Stimulated activated naive B cell treated with anti-CD40 and anti-IgM and Interleukin-4, amounts not matched to agents 10 μg/mL and 1 μg/mL and 100 μg/mL, for 72 hours (primary cell): ENCODE measurements around the gene FHAD1.

Source experiments
- ATAC-seq, 2 donors: fragments of 150-1000 bp; cut with Tn5 transposase; replicated peaks; 2 replicates each; pipeline ENCODE4 v1.10.0; 2021; ENCODE audit warnings: moderate library complexity in 1 of 2
- DNase-seq: peaks from one replicate; pipeline ENCODE4 v3.0.0; 2021
- H3K27ac Mint-ChIP-seq: one replicate; pipeline ENCODE4 v1.8.0; 2022; ENCODE audit warnings: mild to moderate bottlenecking, mixed read lengths
- H3K27me3 Mint-ChIP-seq, 2 donors: one replicate each; pipeline ENCODE4 v1.8.0; 2022; ENCODE audit warnings: mixed read lengths in 2 of 2
- H3K36me3 Mint-ChIP-seq, 2 donors: one replicate each; pipeline ENCODE4 v1.8.0; 2022; ENCODE audit warnings: mixed read lengths in 2 of 2, mild to moderate bottlenecking in 1 of 2
- H3K4me1 Mint-ChIP-seq, 2 donors: one replicate each; pipeline ENCODE4 v1.8.0; 2022; ENCODE audit warnings: mixed read lengths in 2 of 2, mild to moderate bottlenecking in 1 of 2
- H3K4me3 Mint-ChIP-seq, 2 donors: one replicate each; pipeline ENCODE4 v1.8.0; 2022; ENCODE audit warnings: mild to moderate bottlenecking in 2 of 2, mixed read lengths in 2 of 2, moderate library complexity in 1 of 2
- H3K9me3 Mint-ChIP-seq, 2 donors: one replicate each; pipeline ENCODE4 v1.8.0; 2022; ENCODE audit warnings: mixed read lengths in 2 of 2, mild to moderate bottlenecking in 1 of 2

FHAD1 gene

GRCh38 chr1:15402809-15403450 lies 155.9 kb downstream of the FHAD1 start:
- DNase-seq = no peak
- ATAC-seq = no peak
- no peak overlapping the region for H3K4me3 Mint-ChIP-seq
- H3K36me3 Mint-ChIP-seq = peaks cover 0 to 3% of the 10 kb centered on the region in 2 donors
- no peaks in the 10 kb centered on the region for H3K4me1 Mint-ChIP-seq
- peaks cover 4 to 11% of the 10 kb centered on the region in 2 donors for H3K9me3 Mint-ChIP-seq
- H3K27me3 Mint-ChIP-seq = peaks cover 8 to 12% of the 10 kb centered on the region in 2 donors
- H3K27ac Mint-ChIP-seq = no peak overlapping the region

- peaks cover 4 to 8% of the 10 kb centered on the region in 2 donors for H3K9me3 Mint-ChIP-seq
- H3K27me3 Mint-ChIP-seq = peaks cover 8 to 12% of the 10 kb centered on the region in 2 donors
- DNase-seq (no peak), ATAC-seq (no peak)
- no peak overlapping the region for H3K4me3 Mint-ChIP-seq
- peaks cover 0 to 3% of the 10 kb centered on the region in 2 donors for H3K4me1 Mint-ChIP-seq
- H3K27ac Mint-ChIP-seq = no peak overlapping the region
- H3K36me3 Mint-ChIP-seq = no peaks in the 10 kb centered on the region
Observed at GRCh38 chr1:15403962-15404580, 157.0 kb downstream of the FHAD1 start.

- ATAC-seq (no peak), DNase-seq (no peak)
- Mint-ChIP-seq H3K36me3 (no peaks in the 10 kb centered on the region), H3K27me3 (peaks cover 8 to 12% of the 10 kb centered on the region in 2 donors), H3K9me3 (no peaks in the 10 kb centered on the region), H3K4me3 (no peak overlapping the region), H3K4me1 (peaks cover 2 to 7% of the 10 kb centered on the region in 2 donors), H3K27ac (no peak overlapping the region)
Observed at GRCh38 chr1:15405106-15405850, 158.3 kb downstream of the FHAD1 start.

GRCh38 chr1:15406614-15407559 lies 159.9 kb downstream of the FHAD1 start:
- DNase-seq (no peak), ATAC-seq (no peak)
- peaks cover 8 to 12% of the 10 kb centered on the region in 2 donors for H3K27me3 Mint-ChIP-seq
- H3K4me1 Mint-ChIP-seq = peaks cover 16 to 23% of the 10 kb centered on the region in 2 donors
- H3K4me3 Mint-ChIP-seq = no peak overlapping the region
- H3K9me3 Mint-ChIP-seq = no peaks in the 10 kb centered on the region
- no peak overlapping the region for H3K27ac Mint-ChIP-seq
- peaks cover 6 to 7% of the 10 kb centered on the region in 2 donors for H3K36me3 Mint-ChIP-seq

DNA sequence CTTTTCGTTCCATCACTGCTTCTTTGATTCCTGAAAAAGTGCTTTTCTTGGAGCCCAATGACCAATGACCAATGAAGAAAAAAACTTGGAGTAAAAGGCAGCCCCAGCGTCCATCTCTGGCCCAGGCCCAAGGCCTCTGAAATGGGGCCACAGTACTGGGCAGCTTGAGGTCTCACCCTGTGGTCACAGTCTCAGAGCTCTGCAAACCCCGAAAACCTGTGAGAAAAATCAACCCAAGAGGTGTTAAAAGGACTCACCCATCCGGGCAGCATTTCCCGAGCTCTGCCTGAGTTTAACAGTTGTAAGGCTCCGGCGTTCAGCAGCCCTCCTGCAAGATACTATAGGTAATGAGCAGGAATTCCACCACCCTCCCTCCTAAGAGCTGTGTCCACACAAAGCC lies 160.6 kb downstream of the FHAD1 start:
- H3K4me3 Mint-ChIP-seq = no peak overlapping the region
- H3K4me1 Mint-ChIP-seq = peaks cover 22 to 30% of the 10 kb centered on the region in 2 donors
- ATAC-seq = no peak
- H3K27ac Mint-ChIP-seq = no peak overlapping the region
- H3K27me3 Mint-ChIP-seq = peaks cover 8 to 12% of the 10 kb centered on the region in 2 donors
- DNase-seq = no peak
- no peaks in the 10 kb centered on the region for H3K9me3 Mint-ChIP-seq
- H3K36me3 Mint-ChIP-seq = peaks cover 8 to 12% of the 10 kb centered on the region in 2 donors

DNA sequence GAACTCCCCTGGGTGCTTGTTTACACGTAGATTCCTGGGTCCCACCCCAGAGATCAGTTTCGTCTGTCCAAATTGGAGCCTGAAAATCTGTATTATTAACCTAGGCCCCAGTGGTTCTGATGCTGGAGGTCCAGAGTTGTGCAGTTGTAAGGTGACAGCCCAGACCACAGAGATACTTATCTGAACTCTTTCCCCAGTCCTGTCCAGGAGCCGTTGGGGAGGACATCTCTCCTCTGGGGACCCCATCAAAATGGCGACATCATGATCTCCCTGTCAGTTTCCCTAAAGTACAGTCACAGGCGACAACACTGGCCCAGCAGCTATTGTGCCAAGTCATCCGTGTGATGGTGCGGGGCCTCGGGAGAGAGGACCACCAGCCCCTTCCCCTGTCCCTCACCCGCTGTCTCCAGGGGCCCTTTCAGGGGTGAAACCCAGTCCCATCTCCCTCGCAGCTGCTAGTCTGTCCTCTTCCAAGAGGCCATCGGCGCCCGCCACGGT lies 161.9 kb downstream of the FHAD1 start:
- peaks cover 32 to 43% of the 10 kb centered on the region in 2 donors for H3K4me1 Mint-ChIP-seq

DNA sequence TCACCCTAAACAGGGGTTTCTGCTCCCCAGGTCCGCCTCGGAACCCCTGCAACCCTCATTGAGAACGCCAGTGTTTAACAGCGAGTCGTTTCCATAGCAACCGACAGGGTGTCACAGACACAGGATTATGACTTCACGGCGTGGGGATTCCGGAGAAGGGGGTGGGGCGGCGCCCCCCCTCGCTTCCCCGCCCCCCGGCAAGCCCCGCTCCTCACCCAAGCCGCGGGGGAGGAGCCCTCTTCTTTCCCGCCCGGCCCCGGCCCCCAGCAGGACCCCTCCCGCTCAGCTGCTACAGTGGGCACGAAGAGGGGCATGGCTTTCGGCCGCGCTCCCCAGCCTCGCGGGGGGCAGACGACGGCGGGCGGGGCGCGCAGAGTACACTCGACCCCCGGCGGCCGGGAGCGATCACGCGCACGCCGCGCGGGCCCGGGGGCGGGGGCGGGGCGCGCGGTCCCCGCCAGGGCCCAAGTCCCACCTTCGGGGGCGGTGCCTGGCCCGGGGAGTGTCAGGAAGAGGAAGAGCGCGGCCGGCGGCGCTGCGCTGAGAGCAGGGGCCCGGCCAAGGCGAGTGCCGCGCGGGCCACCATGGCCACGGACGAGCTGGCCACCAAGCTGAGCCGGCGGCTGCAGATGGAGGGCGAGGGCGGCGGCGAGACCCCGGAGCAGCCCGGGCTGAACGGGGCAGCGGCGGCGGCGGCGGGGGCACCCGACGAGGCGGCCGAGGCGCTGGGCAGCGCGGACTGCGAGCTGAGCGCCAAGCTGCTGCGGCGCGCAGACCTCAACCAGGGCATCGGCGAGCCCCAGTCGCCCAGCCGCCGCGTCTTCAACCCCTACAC lies 162.6 kb downstream of the FHAD1 start, which contains the start of gene EFHD2:
Gene EFHD2 (plus strand): TSS at position 501 of the 835 bp plus-strand sequence. CDS start 84 bp downstream, at position 585.
- Mint-ChIP-seq H3K27me3 (peaks cover 8 to 12% of the 10 kb centered on the region in 2 donors), H3K27ac (peak within 1 kb of the TSS; percentile 96), H3K36me3 (peaks cover 8 to 18% of the 10 kb centered on the region in 2 donors), H3K4me3 (peak within 1 kb of the TSS; percentile 94 to 96), H3K4me1 (peaks cover 37 to 50% of the 10 kb centered on the region in 2 donors), H3K9me3 (no peaks in the 10 kb centered on the region)
- DNase-seq = peak; percentile 74
- ATAC-seq = peak; percentile 90 to 92

More for the DNA sequence above, 161.9 kb downstream of the FHAD1 start:
- DNase-seq = no peak
- no peak for ATAC-seq
- Mint-ChIP-seq H3K4me3 (peak overlapping the region; percentile 90 to 94), H3K27ac (peak overlapping the region; percentile 91), H3K27me3 (peaks cover 8 to 12% of the 10 kb centered on the region in 2 donors), H3K36me3 (peaks cover 8 to 13% of the 10 kb centered on the region in 2 donors), H3K9me3 (no peaks in the 10 kb centered on the region)

DNA sequence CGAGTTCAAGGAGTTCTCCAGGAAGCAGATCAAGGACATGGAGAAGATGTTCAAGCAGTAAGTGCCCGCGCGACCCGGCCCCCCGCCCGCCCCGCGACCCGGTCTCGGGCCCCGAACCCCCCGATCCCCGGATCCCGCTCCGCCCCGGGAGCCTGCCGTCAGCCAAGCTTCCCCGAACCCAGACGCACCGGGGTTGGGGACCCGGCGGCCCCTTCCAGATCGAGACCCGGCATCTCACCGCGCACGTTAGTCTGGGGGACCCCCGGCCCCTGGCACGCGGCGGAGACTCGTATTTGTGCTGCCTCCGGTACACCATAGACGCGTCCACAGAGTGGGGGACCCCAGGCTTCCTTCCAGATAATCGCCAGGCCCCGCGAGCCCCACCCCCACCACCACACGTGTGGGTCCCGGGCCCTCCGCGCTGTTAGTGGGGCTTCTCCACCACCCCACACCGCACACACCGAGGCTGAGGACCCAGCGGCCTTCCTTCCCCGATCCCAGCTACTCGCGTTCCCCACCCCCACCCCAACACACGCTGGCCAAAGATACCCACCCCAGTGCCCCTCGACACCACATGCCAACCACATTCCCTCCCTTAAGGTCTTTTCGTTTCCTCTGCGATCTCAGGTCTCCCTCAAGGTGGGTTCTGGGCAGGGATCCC lies 163.3 kb downstream of the FHAD1 start:
- H3K36me3 Mint-ChIP-seq = peaks cover 8 to 20% of the 10 kb centered on the region in 2 donors
- ATAC-seq = peak; percentile 1 to 2
- H3K4me1 Mint-ChIP-seq = peaks cover 37 to 57% of the 10 kb centered on the region in 2 donors
- H3K27ac Mint-ChIP-seq = peak overlapping the region; percentile 96
- H3K4me3 Mint-ChIP-seq = peak overlapping the region; percentile 94 to 96
- DNase-seq = no peak
- H3K9me3 Mint-ChIP-seq = no peaks in the 10 kb centered on the region
- peaks cover 8% of the 10 kb centered on the region in 2 donors for H3K27me3 Mint-ChIP-seq

- Mint-ChIP-seq H3K27ac (peak overlapping the region; percentile 96), H3K4me1 (peaks cover 41 to 63% of the 10 kb centered on the region in 2 donors), H3K9me3 (no peaks in the 10 kb centered on the region), H3K27me3 (peaks cover 8% of the 10 kb centered on the region in 2 donors), H3K36me3 (peaks cover 8 to 21% of the 10 kb centered on the region in 2 donors), H3K4me3 (peak overlapping the region; percentile 94 to 96)
- no peak for DNase-seq
- ATAC-seq = no peak
Observed at GRCh38 chr1:15410884-15411245, 163.8 kb downstream of the FHAD1 start.

GRCh38 chr1:15411593-15412137 lies 164.6 kb downstream of the FHAD1 start:
- Mint-ChIP-seq H3K27me3 (peaks cover 6% of the 10 kb centered on the region in 2 donors), H3K36me3 (peaks cover 8 to 24% of the 10 kb centered on the region in 2 donors), H3K4me1 (peaks cover 49 to 71% of the 10 kb centered on the region in 2 donors), H3K4me3 (peak overlapping the region; percentile 94 to 96), H3K27ac (peak overlapping the region; percentile 96), H3K9me3 (no peaks in the 10 kb centered on the region)
- ATAC-seq = peak; percentile 53 to 58
- DNase-seq = peak; percentile 52

- H3K36me3 Mint-ChIP-seq = peaks cover 8 to 24% of the 10 kb centered on the region in 2 donors
- H3K4me1 Mint-ChIP-seq = peaks cover 52 to 77% of the 10 kb centered on the region in 2 donors
- H3K27me3 Mint-ChIP-seq = no peaks in the 10 kb centered on the region
- ATAC-seq (no peak), DNase-seq (no peak)
- H3K9me3 Mint-ChIP-seq = no peaks in the 10 kb centered on the region
- H3K4me3 Mint-ChIP-seq = peak overlapping the region; percentile 94 to 96
- H3K27ac Mint-ChIP-seq = peak overlapping the region; percentile 69
Observed at GRCh38 chr1:15412175-15412800, 165.3 kb downstream of the FHAD1 start.

DNA sequence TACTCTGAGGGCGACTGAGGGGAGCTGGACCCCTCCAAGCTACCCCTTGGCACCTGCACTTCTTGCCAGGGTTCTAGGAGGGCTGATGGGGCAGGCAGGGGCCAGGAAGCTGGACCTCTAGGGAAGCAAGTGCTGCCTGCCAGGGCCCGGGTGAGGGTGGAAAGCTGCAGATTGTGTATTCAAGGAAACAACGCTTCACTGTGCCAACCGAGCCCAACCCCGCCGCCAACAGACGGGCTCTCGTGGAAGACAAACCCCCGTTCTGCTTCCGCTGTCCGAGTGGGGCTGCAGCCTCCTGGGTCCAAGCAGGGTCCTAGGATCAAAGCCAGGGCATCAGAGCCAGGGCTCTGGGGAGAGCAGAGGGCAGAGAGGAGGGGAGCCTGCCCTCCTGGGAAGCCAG lies 165.8 kb downstream of the FHAD1 start:
- no peak for DNase-seq
- Mint-ChIP-seq H3K27ac (peak overlapping the region; percentile 69), H3K9me3 (no peaks in the 10 kb centered on the region), H3K36me3 (peaks cover 8 to 24% of the 10 kb centered on the region in 2 donors), H3K4me3 (no peak overlapping the region), H3K27me3 (no peaks in the 10 kb centered on the region), H3K4me1 (peaks cover 57 to 82% of the 10 kb centered on the region in 2 donors)
- ATAC-seq = no peak
